IPS DF 6.9 (cell line): ENCODE results near the gene ITGB7.
"Not testable (repeated sequence)": the region's sequence is repeated elsewhere in the genome, so short reads cannot be mapped to it uniquely, and the experiment has no call there.

Experiments used
- DNase-seq: peaks from one replicate; pipeline ENCODE4 v3.0.0-alpha.2; 2013; ENCODE audit warnings: low read depth, low spot score
- H3K27ac ChIP-seq: one replicate; pipeline ENCODE4 v1.5.1; 2013; ENCODE audit warnings: low read length, control low read depth
- H3K27me3 ChIP-seq: 2 replicates; pipeline ENCODE4 v1.6.1; 2013; ENCODE audit warnings: mild to moderate bottlenecking, low read length; ENCODE audit not compliant: control insufficient read depth, insufficient read depth
- H3K36me3 ChIP-seq: 2 replicates; pipeline ENCODE4 v1.6.1; 2013; ENCODE audit warnings: low read length; ENCODE audit not compliant: control insufficient read depth, insufficient read depth
- H3K4me1 ChIP-seq: 2 replicates; pipeline ENCODE4 v1.6.1; 2013; ENCODE audit warnings: low read length; ENCODE audit not compliant: control insufficient read depth, insufficient read depth
- H3K4me3 ChIP-seq: 2 replicates; pipeline ENCODE4 v1.5.1; 2013; ENCODE audit warnings: mild to moderate bottlenecking, low read length
- H3K9me3 ChIP-seq: 2 replicates; pipeline ENCODE4 v1.6.1; 2013; ENCODE audit warnings: low read length, inconsistent platforms; ENCODE audit not compliant: control insufficient read depth, insufficient read depth
- WGBS: extraction: QIAGEN DNeasy Blood & Tissue Kit; methylation state at CpG from one replicate; pipeline ENCODE4 v1.1.7; 2013; ENCODE audit warnings: mixed read lengths, missing lambda C conversion rate; ENCODE audit not compliant: insufficient read length, insufficient coverage; 5-methylcytosine and 5-hydroxymethylcytosine counted together

The ITGB7 gene

DNA sequence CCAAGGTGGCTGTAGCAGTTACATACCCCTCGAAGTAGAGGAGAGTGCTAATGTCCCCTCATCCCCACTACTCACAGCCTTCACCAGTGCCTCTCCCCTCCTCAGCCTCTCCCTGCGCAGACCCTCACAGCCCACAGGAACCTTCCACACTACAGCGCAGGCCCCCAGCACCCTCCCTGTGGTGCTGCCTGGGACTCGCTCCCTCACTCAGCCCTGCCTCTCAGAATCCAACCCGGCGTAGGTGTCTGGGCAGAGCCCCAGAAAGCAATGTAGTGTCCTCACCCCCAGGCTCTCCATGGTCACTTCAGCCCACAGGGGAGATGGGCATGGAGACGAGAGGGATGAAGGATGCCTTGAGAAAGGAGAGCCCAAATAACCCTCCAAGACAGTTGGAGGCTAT lies 37.4 kb downstream of the ITGB7 start:
- DNase-seq: no peak
- no peaks in the 10 kb centered on the region for H3K4me1 ChIP-seq
- H3K27me3 ChIP-seq: peaks cover 27% of the 10 kb centered on the region
- H3K4me3 ChIP-seq: no peak overlapping the region
- no peaks in the 10 kb centered on the region for H3K9me3 ChIP-seq
- no peak overlapping the region for H3K27ac ChIP-seq
- no peaks in the 10 kb centered on the region for H3K36me3 ChIP-seq
- WGBS: no CpG with 5 or more reads among the region's 7 CpGs

DNA sequence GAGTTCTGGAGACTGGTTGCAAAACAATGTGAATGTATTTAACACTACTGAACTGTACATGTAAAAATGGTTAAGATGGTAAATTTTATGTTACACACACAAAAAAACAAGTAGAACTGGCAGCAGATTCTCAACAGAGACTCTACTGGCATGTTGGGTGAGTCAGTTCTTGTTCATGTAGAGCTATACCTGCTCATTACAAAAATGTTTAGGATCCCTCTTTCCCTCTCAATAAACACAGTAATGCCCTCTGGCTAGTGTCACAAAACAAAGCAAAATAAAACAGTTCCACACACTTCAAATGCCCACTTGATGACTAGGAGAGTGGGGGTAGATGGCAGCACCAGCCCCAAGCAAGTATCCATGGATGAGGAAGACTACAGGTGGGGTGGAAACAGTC lies 40.2 kb downstream of the ITGB7 start:
- no peaks in the 10 kb centered on the region for H3K36me3 ChIP-seq
- peaks cover 7% of the 10 kb centered on the region; the same call in 1 of the 2 replicates for H3K27me3 ChIP-seq
- no peaks in the 10 kb centered on the region for H3K9me3 ChIP-seq
- H3K27ac ChIP-seq: no peak overlapping the region
- H3K4me3 ChIP-seq: no peak overlapping the region
- no peaks in the 10 kb centered on the region for H3K4me1 ChIP-seq
- DNase-seq: no peak

- H3K9me3 ChIP-seq, H3K4me1 ChIP-seq: not testable (repeated sequence)
Measured at GRCh38 chr12:53163008-53163407, 44.0 kb downstream of the ITGB7 start.

GRCh38 chr12:53161119-53161911 lies 45.7 kb downstream of the ITGB7 start:
- Histone ChIP-seq H3K36me3 (no peaks in the 10 kb centered on the region), H3K4me3 (no peak overlapping the region), H3K4me1 (peaks cover 1% of the 10 kb centered on the region; the same call in 1 of the 2 replicates), H3K9me3 (no peaks in the 10 kb centered on the region), H3K27me3 (no peaks in the 10 kb centered on the region; the same call in 1 of the 2 replicates), H3K27ac (no peak overlapping the region)
- WGBS: no CpG with 5 or more reads among the region's 8 CpGs
- DNase-seq: no peak

More at GRCh38 chr12:53163008-53163407, 44.0 kb downstream of the ITGB7 start:
- H3K27me3 ChIP-seq, H3K27ac ChIP-seq, H3K36me3 ChIP-seq, DNase-seq, H3K4me3 ChIP-seq: not testable (repeated sequence)
- WGBS: no CpG with 5 or more reads among the region's 2 CpGs

- Histone ChIP-seq H3K27ac (no peak overlapping the region), H3K27me3 (no peaks in the 10 kb centered on the region; the same call in 1 of the 2 replicates), H3K4me1 (peaks cover 1% of the 10 kb centered on the region; the same call in 1 of the 2 replicates), H3K36me3 (no peaks in the 10 kb centered on the region), H3K9me3 (no peaks in the 10 kb centered on the region), H3K4me3 (no peak overlapping the region)
- DNase-seq: no peak
- no CpG with 5 or more reads among the region's 2 CpGs for WGBS
Measured at GRCh38 chr12:53160673-53161072, 46.4 kb downstream of the ITGB7 start.

DNA sequence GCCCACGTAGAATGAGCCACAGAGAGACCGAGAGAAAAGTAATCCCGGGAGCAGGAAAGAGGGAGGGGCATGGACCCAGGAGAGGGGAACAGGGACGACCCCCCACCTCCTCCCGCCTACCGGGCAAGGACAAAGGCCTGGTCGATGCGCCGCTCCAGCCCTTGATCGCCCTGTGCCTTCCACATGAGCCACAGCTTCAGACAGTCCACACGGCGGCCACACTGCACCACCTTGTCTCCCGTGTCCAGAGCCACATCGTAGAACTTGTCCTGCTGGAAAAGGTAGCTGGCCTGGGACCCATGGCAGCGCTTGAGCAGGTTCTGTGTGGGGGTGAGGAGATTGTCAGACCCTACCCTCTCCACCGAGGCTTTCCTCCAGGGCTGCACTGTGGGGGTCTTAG lies 47.1 kb downstream of the ITGB7 start:
- no peak overlapping the region for H3K4me3 ChIP-seq
- no peaks in the 10 kb centered on the region; the same call in 1 of the 2 replicates for H3K27me3 ChIP-seq
- H3K36me3 ChIP-seq: no peaks in the 10 kb centered on the region
- H3K27ac ChIP-seq: no peak overlapping the region
- peaks cover 1% of the 10 kb centered on the region; the same call in 1 of the 2 replicates for H3K4me1 ChIP-seq
- H3K9me3 ChIP-seq: no peaks in the 10 kb centered on the region
- no peak for DNase-seq
- WGBS: no CpG with 5 or more reads among the region's 16 CpGs

DNA sequence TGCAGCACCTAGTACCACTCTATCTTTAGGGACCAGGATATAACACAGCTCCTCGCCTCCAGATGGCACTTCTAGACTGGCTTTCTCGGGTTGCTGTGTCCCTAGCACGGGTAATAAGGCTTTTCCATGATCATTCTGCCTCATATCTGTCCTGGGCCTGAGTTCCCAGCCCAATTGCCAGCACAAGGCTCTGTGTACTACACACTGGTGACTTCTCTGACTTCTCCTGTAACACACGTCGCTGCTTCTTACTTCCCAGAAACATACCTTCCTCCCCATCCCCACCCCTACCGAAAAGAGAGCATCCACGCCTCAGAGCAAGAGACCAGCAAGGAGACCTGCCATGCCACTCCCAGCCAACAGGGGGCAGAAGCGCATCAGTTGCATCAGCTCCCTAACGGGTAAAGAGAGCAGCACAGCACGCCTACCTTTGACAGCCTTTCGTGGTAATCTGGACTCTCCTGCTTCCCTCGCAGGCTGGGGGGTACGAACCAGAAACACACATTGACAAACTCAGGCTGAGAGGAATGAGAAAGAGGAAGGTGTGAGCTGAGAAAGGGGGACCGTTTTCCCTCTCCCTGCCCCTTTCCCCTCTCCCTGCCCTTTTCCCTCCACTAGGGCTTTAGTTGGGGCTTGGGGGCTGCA lies 47.7 kb downstream of the ITGB7 start:
- H3K27me3 ChIP-seq: no peaks in the 10 kb centered on the region; the same call in 1 of the 2 replicates
- H3K9me3 ChIP-seq: no peaks in the 10 kb centered on the region
- no peaks in the 10 kb centered on the region for H3K36me3 ChIP-seq
- H3K4me3 ChIP-seq: no peak overlapping the region
- H3K4me1 ChIP-seq: peaks cover 1% of the 10 kb centered on the region; the same call in 1 of the 2 replicates
- no CpG with 5 or more reads among the region's 14 CpGs for WGBS
- no peak overlapping the region for H3K27ac ChIP-seq
- peak; percentile 75 for DNase-seq

GRCh38 chr12:53152390-53152789 lies 54.7 kb downstream of the ITGB7 start:
- Histone ChIP-seq H3K4me3 (no peak overlapping the region), H3K27ac (no peak overlapping the region), H3K9me3 (no peaks in the 10 kb centered on the region), H3K4me1 (no peaks in the 10 kb centered on the region), H3K36me3 (no peaks in the 10 kb centered on the region), H3K27me3 (peaks cover 2% of the 10 kb centered on the region; the same call in 1 of the 2 replicates)
- DNase-seq: no peak

DNA sequence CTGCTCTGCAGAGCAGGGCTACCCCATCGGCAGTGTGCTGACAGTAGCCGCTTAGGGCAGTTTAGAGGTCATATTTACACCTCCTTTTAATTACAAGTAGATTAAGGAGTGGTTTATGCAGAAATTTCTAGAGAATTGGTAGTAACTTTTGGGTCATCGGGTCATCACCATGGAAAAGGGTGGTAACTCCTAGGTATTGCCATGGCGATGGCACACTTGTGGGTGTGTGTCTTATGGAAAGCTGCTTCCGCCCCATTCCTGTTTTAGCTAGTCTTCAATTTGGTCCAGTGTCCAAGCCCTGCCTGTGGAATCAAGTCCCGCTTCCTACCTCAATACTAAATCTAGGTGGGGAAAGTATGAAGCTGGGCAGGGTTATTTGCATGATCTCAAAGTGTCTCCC lies 56.0 kb downstream of the ITGB7 start:
- Histone ChIP-seq H3K4me1 (no peaks in the 10 kb centered on the region), H3K4me3 (no peak overlapping the region), H3K27me3 (peaks cover 2% of the 10 kb centered on the region; the same call in 1 of the 2 replicates), H3K36me3 (no peaks in the 10 kb centered on the region), H3K27ac (no peak overlapping the region), H3K9me3 (no peaks in the 10 kb centered on the region)
- no peak for DNase-seq
- no CpG with 5 or more reads among the region's 6 CpGs for WGBS

DNA sequence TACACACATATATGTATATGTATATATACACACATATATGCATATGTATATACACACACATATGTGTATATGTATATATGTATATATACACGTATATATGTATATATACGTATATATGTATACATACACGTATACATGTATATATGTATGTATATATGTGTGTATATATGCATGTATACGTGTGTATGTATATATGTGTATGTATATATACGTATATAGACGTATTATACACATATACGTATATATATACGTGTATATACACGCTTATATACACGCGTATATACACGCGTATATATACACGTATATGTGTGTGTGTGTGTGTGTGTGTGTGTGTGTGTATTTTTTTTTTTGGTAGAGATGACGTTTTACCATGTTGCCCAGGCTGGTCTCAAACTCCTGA lies 59.4 kb downstream of the ITGB7 start:
- Histone ChIP-seq H3K36me3 (no peaks in the 10 kb centered on the region), H3K27ac (no peak overlapping the region), H3K27me3 (no peaks in the 10 kb centered on the region), H3K4me3 (no peak overlapping the region), H3K9me3 (no peaks in the 10 kb centered on the region), H3K4me1 (no peaks in the 10 kb centered on the region)
- DNase-seq: no peak
- WGBS: no CpG with 5 or more reads among the region's 15 CpGs
